H1 (cell line): ENCODE results near the gene CRACDL. TPM values are rescaled to one million over a fixed set of nuclear protein-coding genes. Genes with fewer than 3 reads are reported as not detected.

Experiments
- RBBP5 ChIP-seq: IDR thresholded peaks from 2 replicates; pipeline ENCODE4 v1.7.1; 2012; ENCODE audit warnings: low read depth, mild to moderate bottlenecking, inconsistent platforms, low read length, moderate library complexity, borderline replicate concordance
- TCF12 ChIP-seq: IDR thresholded peaks from 2 replicates; pipeline ENCODE4 v1.6.1; 2011; ENCODE audit warnings: low read depth, mild to moderate bottlenecking, low read length
- polyA plus RNA-seq, 7 experiments: library from polyadenylated mRNA; depleted of rRNA in 3 of 7; stranded (reverse) in 5 of 7; unstranded in 2 of 7; fragments of >200 nt in 5 of 7; fragments of 200-250 nt in 2 of 7; gene quantifications; 1 replicate in 5 of 7; 2 replicates in 1 of 7; 4 replicates in 1 of 7; pipeline versions ENCODE4 v1.2.1 to v1.2.3, GENCODE V29; 2011 to 2013; ENCODE audit warnings: missing spikeins in 2 of 7, mixed read lengths in 2 of 7
- total RNA-seq: library from RNA; stranded (reverse); fragmentation: NEBNext Ultra II Directional; extraction: Animal tissue kit (Norgen Biotek cat#: 25700); gene quantifications from 2 replicates; pipeline ENCODE4 v1.2.1, GENCODE V29; 2021

CRACDL gene
- total and polyA plus RNA-seq, 2 of the 8 experiments (the other 6 are each of a cell fraction or from before 2014, with no cell fraction given): 0.07 to 0.38 TPM

- no peak for TF ChIP-seq RBBP5
- TF ChIP-seq TCF12: no peak
Observed at GRCh38 chr2:98805412-98806171, 130.4 kb downstream of the CRACDL start (continued).
